ENCODE results near the gene BICRAL. TPM values are rescaled to one million over a fixed set of nuclear protein-coding genes. Genes with fewer than 3 reads are reported as not detected.
"Not testable (repeated sequence)": the region's sequence is repeated elsewhere in the genome, so short reads cannot be mapped to it uniquely, and the experiment has no call there.

BICRAL gene
- total RNA-seq, 1 experiment from 2014 or later = 6.9 TPM

GRCh38 chr6:42791706-42792320 lies 10.0 kb downstream of the BICRAL start:
- TF ChIP-seq CTCF (conservative IDR thresholded peaks at IDR 0.05; ENCODE audit: low read depth, low read length) (no peak), EZH2 (IDR thresholded peaks at IDR 0.05; ENCODE audit: borderline replicate concordance, low read depth, low read length, poor library complexity, severe bottlenecking) (no peak)
- DNase-seq (ENCODE audit: low spot score) = no peak
- ChIA-PET POLR2A (ENCODE audit: low non-redundant PET) (no interaction called here), CTCF (no interaction called here)
- Histone ChIP-seq H3K36me3 (ENCODE audit: insufficient read depth, low read length, poor library complexity, severe bottlenecking) (peaks cover 5% of the 10 kb centered on the region), H3K4me1 (ENCODE audit: insufficient read depth, low read length, poor library complexity, severe bottlenecking) (peaks cover 14% of the 10 kb centered on the region), H3K27ac (ENCODE audit: low read depth, low read length, poor library complexity, severe bottlenecking) (no peak overlapping the region), H3K4me3 (ENCODE audit: low read depth, low read length, poor library complexity, severe bottlenecking) (no peak overlapping the region), H3K9me3 (ENCODE audit: low read depth, low read length, poor library complexity, severe bottlenecking) (no peaks in the 10 kb centered on the region), H3K27me3 (replicated peaks; ENCODE audit: insufficient read depth, low read depth, low read length, poor library complexity) (no peaks in the 10 kb centered on the region)
- intact Hi-C loops (cut with micrococcal nuclease; ENCODE audit: unreplicated experiment) = no loop called here
- BruUV-seq (replicated peaks) = no TSS peak

GRCh38 chr6:42795651-42796050 lies 13.8 kb downstream of the BICRAL start:
- CTCF ChIA-PET = no interaction called here
- Histone ChIP-seq H3K4me1 (ENCODE audit: insufficient read depth, low read length, poor library complexity, severe bottlenecking) (peaks cover under 1% of the 10 kb centered on the region), H3K27ac (ENCODE audit: low read depth, low read length, poor library complexity, severe bottlenecking) (no peak overlapping the region), H3K4me3 (ENCODE audit: low read depth, low read length, poor library complexity, severe bottlenecking) (no peak overlapping the region), H3K9me3 (ENCODE audit: low read depth, low read length, poor library complexity, severe bottlenecking) (no peaks in the 10 kb centered on the region), H3K36me3 (ENCODE audit: insufficient read depth, low read length, poor library complexity, severe bottlenecking) (no peaks in the 10 kb centered on the region), H3K27me3 (replicated peaks; ENCODE audit: insufficient read depth, low read depth, low read length, poor library complexity) (no peaks in the 10 kb centered on the region)
- no peak for TF ChIP-seq EZH2 (IDR thresholded peaks at IDR 0.05; ENCODE audit: borderline replicate concordance, low read depth, low read length, poor library complexity, severe bottlenecking)
- TF ChIP-seq CTCF (conservative IDR thresholded peaks at IDR 0.05; ENCODE audit: low read depth, low read length) = no peak
- no peak for DNase-seq (ENCODE audit: low spot score)
- no TSS peak for BruUV-seq (replicated peaks)
- POLR2A ChIA-PET (ENCODE audit: low non-redundant PET) = no interaction called here
- intact Hi-C loops (cut with micrococcal nuclease; ENCODE audit: unreplicated experiment) = no loop called here

DNA sequence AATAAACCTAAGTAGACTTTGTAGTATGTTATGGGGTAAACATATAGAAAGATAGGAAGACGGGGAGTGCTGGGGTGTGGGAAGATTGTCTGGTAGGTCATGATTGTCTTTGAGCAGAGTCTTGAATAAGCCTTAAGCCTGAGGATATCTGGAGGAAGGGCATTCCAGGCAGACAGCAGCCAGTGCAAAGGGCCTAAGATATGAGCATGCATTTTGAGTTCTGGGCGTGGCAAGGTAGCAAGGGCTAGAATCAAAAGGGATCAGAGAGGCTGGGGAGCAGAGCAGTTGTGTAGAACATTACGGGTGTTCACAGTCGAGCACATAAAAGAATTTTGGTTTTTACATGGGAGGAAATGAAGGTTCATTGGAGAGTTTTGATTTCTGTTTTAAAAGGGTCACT lies 14.3 kb downstream of the BICRAL start:
- H3K36me3 ChIP-seq (ENCODE audit: insufficient read depth, low read length, poor library complexity, severe bottlenecking) = no peaks in the 10 kb centered on the region
- H3K27ac ChIP-seq (ENCODE audit: low read depth, low read length, poor library complexity, severe bottlenecking) = no peak overlapping the region
- H3K4me3 ChIP-seq (ENCODE audit: low read depth, low read length, poor library complexity, severe bottlenecking) = no peak overlapping the region
- BruUV-seq (replicated peaks) = no TSS peak
- intact Hi-C loops (cut with micrococcal nuclease; ENCODE audit: unreplicated experiment) = no loop called here
- DNase-seq (ENCODE audit: low spot score) = no peak
- H3K27me3 ChIP-seq (replicated peaks; ENCODE audit: insufficient read depth, low read depth, low read length, poor library complexity) = no peaks in the 10 kb centered on the region
- H3K9me3 ChIP-seq (ENCODE audit: low read depth, low read length, poor library complexity, severe bottlenecking) = no peaks in the 10 kb centered on the region
- POLR2A ChIA-PET (ENCODE audit: low non-redundant PET) = no interaction called here
- CTCF ChIA-PET = no interaction called here
- TF ChIP-seq EZH2 (IDR thresholded peaks at IDR 0.05; ENCODE audit: borderline replicate concordance, low read depth, low read length, poor library complexity, severe bottlenecking) = no peak
- no peak for TF ChIP-seq CTCF (conservative IDR thresholded peaks at IDR 0.05; ENCODE audit: low read depth, low read length)
- no peaks in the 10 kb centered on the region for H3K4me1 ChIP-seq (ENCODE audit: insufficient read depth, low read length, poor library complexity, severe bottlenecking)

DNA sequence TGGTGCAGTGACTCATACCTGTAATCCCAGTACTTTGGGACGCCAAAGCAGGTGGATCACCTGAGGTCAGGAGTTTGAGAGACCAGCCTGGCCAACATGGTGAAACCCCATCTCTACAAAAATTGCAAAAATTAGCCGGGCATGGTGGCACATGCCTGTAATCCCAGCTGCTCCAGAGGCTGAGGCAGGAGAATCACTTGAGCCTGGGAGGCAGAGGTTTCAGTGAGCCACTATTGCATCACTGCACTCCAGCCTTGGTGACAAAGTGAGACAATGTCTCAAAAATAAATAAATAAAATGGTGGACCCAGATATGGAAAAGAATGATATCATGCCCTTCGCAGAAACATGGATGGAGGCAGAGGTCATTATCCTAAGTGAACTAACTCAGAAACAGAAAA lies 15.8 kb downstream of the BICRAL start:
- CTCF ChIA-PET = interaction anchor here (0.5 kb wide), 1 partner anchor 282 kb away, joined by 6 read pairs; no protein-coding TSS in a partner anchor
- H3K36me3 ChIP-seq (ENCODE audit: insufficient read depth, low read length, poor library complexity, severe bottlenecking); BruUV-seq (replicated peaks); H3K27me3 ChIP-seq (replicated peaks; ENCODE audit: insufficient read depth, low read depth, low read length, poor library complexity); POLR2A ChIA-PET (ENCODE audit: low non-redundant PET); H3K27ac ChIP-seq (ENCODE audit: low read depth, low read length, poor library complexity, severe bottlenecking); H3K4me1 ChIP-seq (ENCODE audit: insufficient read depth, low read length, poor library complexity, severe bottlenecking); intact Hi-C loops (cut with micrococcal nuclease; ENCODE audit: unreplicated experiment); H3K4me3 ChIP-seq (ENCODE audit: low read depth, low read length, poor library complexity, severe bottlenecking); H3K9me3 ChIP-seq (ENCODE audit: low read depth, low read length, poor library complexity, severe bottlenecking); DNase-seq (ENCODE audit: low spot score): not testable (repeated sequence)

All from A673 (cell line).